Measurements from ENCODE around the gene CAMKK1. TPM values are rescaled to one million over a fixed set of nuclear protein-coding genes. Genes with fewer than 3 reads are reported as not detected.

Gene CAMKK1
- total and polyA plus RNA-seq, 2 donors (not counting 3 experiments of a cell fraction or from before 2014, with no cell fraction given), result 4.5 to 6.1 TPM

DNA sequence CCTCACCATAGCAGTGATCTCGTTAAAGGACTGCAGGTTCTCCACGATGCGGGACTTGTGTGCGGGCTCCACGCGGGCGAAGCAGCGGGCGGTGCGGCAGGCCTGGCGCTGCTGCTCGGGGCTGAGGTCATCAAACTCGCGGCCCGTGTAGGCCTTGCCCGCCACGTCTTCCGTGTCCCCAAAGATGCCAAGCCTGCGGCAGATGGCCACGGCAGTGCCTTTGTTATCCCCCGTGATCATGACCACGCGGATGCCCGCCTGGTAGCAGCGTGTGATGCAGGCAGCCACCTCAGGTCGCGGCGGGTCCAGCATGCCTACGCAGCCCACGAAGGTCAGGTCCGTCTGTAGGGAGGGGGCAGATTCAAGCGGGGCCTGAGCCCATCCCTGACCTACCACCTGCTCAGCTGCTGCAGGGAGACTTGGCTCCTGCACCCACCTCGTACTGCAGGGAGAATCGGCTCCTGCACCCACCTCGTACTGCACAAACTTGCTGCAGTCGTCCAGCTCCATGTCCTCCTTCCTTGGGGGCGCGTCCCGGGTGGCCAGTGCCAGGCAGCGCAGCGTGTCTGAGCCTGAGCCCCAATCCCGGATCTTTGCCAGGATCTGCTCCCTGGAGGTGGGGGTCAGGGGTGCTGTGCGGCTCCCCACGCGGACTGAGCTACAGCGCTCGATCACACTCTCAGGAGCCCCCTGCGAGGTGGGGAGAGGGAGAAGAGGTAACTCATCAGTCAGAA, 48.3 kb upstream of the CAMKK1 start:
- Histone ChIP-seq H3K4me2 (ENCODE audit: insufficient read depth, low read length) (no peak overlapping the region), H3K79me2 (ENCODE audit: control insufficient read depth, insufficient read depth, low read length) (no peaks in the 10 kb centered on the region), H3K9ac (replicated peaks; ENCODE audit: extremely low read depth, insufficient read depth, low read length) (no peak overlapping the region), H3K27me3 (ENCODE audit: control insufficient read depth in 2 of 2, insufficient read depth in 2 of 2, low read length in 2 of 2) (no peaks in the 10 kb centered on the region), H3K9me3 (replicated peaks; ENCODE audit: control insufficient read depth, insufficient read depth, low read length) (no peaks in the 10 kb centered on the region), H3K36me3 (ENCODE audit: control insufficient read depth in 2 of 2, extremely low read depth in 1 of 2, insufficient read depth in 2 of 2, low read length in 2 of 2) (no peaks in the 10 kb centered on the region), H3K4me3 (replicated peaks in 1 of 3; ENCODE audit: insufficient read depth in 1 of 3, low read depth in 1 of 3, low read length in 3 of 3) (no peak overlapping the region), H2AFZ (ENCODE audit: low read depth, low read length) (no peak overlapping the region), H4K20me1 (replicated peaks; ENCODE audit: control insufficient read depth, extremely low read depth, insufficient read depth, low read length) (no peaks in the 10 kb centered on the region), H3K4me1 (ENCODE audit: control insufficient read depth, extremely low read depth, insufficient read depth, low read length) (peaks cover 3% of the 10 kb centered on the region), H3K27ac (ENCODE audit: insufficient read depth, low read depth, low read length) (no peak overlapping the region), H3K9me1 (replicated peaks; ENCODE audit: control insufficient read depth, extremely low read depth, insufficient read depth, low read length) (no peaks in the 10 kb centered on the region)
- no TSS peak for BruUV-seq (replicated peaks)
- TF ChIP-seq MYC (IDR thresholded peaks at IDR 0.05; ENCODE audit: low read depth, low read length) (no peak), JUN (IDR thresholded peaks at IDR 0.05; ENCODE audit: borderline replicate concordance, insufficient read depth, insufficient read length, low read depth) (no peak), POLR2A (IDR thresholded peaks at IDR 0.05; ENCODE audit: low read depth, low read length) (no peak), GATA2 (IDR thresholded peaks at IDR 0.05; ENCODE audit: insufficient read depth, insufficient read length, low read depth, low read length) (no peak), POLR2AphosphoS5 (IDR thresholded peaks at IDR 0.05; ENCODE audit: insufficient read depth, low read depth, low read length) (no peak), EZH2 (IDR thresholded peaks at IDR 0.05; ENCODE audit: borderline replicate concordance, low read depth, low read length, severe bottlenecking) (no peak), FOS (IDR thresholded peaks at IDR 0.05; ENCODE audit: borderline replicate concordance, insufficient read depth, low read length) (no peak)
- TF ChIP-seq, protein P1, sequence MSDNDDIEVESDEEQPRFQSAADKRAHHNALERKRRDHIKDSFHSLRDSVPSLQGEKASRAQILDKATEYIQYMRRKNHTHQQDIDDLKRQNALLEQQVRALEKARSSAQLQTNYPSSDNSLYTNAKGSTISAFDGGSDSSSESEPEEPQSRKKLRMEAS (IDR thresholded peaks at IDR 0.05; ENCODE audit: insufficient read depth, insufficient read length), result no peak
- TF ChIP-seq, protein P2, sequence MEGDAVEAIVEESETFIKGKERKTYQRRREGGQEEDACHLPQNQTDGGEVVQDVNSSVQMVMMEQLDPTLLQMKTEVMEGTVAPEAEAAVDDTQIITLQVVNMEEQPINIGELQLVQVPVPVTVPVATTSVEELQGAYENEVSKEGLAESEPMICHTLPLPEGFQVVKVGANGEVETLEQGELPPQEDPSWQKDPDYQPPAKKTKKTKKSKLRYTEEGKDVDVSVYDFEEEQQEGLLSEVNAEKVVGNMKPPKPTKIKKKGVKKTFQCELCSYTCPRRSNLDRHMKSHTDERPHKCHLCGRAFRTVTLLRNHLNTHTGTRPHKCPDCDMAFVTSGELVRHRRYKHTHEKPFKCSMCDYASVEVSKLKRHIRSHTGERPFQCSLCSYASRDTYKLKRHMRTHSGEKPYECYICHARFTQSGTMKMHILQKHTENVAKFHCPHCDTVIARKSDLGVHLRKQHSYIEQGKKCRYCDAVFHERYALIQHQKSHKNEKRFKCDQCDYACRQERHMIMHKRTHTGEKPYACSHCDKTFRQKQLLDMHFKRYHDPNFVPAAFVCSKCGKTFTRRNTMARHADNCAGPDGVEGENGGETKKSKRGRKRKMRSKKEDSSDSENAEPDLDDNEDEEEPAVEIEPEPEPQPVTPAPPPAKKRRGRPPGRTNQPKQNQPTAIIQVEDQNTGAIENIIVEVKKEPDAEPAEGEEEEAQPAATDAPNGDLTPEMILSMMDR (IDR thresholded peaks at IDR 0.05; ENCODE audit: extremely low read depth in 1 of 2, insufficient read depth in 1 of 2, low read depth in 1 of 2, low read length in 2 of 2), result no peak
- CTCF ChIA-PET, result interaction anchor here (0.6 to 1.4 kb wide), 3 partner anchors 10 to 63 kb away, joined by 3 to 5 read pairs (median 3); no protein-coding TSS in a partner anchor
- dilution Hi-C loops (cut with MboI; ENCODE audit: extremely low pct_ligation_motif_present, low sequenced_read_pairs) (no loop called here), intact Hi-C loops (cut with micrococcal nuclease) (no loop called here)
- DNase-seq (ENCODE audit: low read depth, low spot score) (no peak), FAIRE-seq (no peak)
- POLR2A ChIA-PET, result no interaction called here

All from endothelial cell of umbilical vein (primary cell).